K562 (cell line): ENCODE data around the gene TAF11. TPM values are rescaled to one million over a fixed set of nuclear protein-coding genes. Genes with fewer than 3 reads are reported as not detected.

Experiments used
- ATAC-seq: fragments of 200-7000 bp; cut with Tn5 transposase; 3 replicates; pipeline ENCODE4 v1.9.1; 2020; ENCODE audit warnings: moderate library complexity
- BruUV-seq: library from RNA; stranded (reverse); fragments of 400-500 nt; replicated peaks from 2 replicates; lab custom pipeline; 2021; lab: Mats Ljungman, UMichigan
- CTCF ChIA-PET: fragments of 300-600 bp; formaldehyde crosslinking; extraction: SDS; loops from one replicate; lab custom pipeline; 2021; ENCODE audit warnings: low intra/inter-chr PET ratio; lab: Yijun Ruan, JAX
- POLR2A ChIA-PET: fragments of 300-600, 350-650 bp; sonication (Branson Sonifier 250); formaldehyde crosslinking; extraction: SDS; loops from one replicate; lab custom pipeline; 2021; ENCODE audit warnings: antibody characterized with exemption, inconsistent platforms; lab: Yijun Ruan, JAX
- DNase-seq, 4 experiments: peaks; one replicate each; pipeline versions ENCODE4 v3.0.0 to v3.0.0-alpha.2; 2011 to 2018; ENCODE audit warnings: low spot score in 3 of 4, mixed read lengths in 3 of 4; ENCODE audit errors: extremely low read depth in 1 of 4
- FAIRE-seq: peaks from 2 replicates; lab custom pipeline; 2011; peaks lifted over from hg19 to GRCh38; lab: Jason Lieb, UNC
- H2AFZ ChIP-seq: 2 replicates; pipeline ENCODE4 v1.6.0; 2011; ENCODE audit warnings: low read depth, low read length, control low read depth, inconsistent platforms
- H3K27ac ChIP-seq: fragments of 200-600 bp; 3 replicates; pipeline ENCODE4 v1.8.0; 2011; ENCODE audit warnings: low read depth, mild to moderate bottlenecking, control low read depth, inconsistent platforms, low read length, moderate library complexity, mixed read lengths; ENCODE audit errors: extremely low read depth
- H3K27me3 ChIP-seq, 2 experiments: fragments of 300-600 bp in 1 of 2; 2 replicates in 1 of 2; 3 replicates in 1 of 2; pipeline versions ENCODE4 v1.6.0 to v1.8.0; 2011; ENCODE audit warnings: inconsistent platforms in 2 of 2, low read length in 2 of 2, mild to moderate bottlenecking in 1 of 2, mixed read lengths in 1 of 2, moderate library complexity in 1 of 2; ENCODE audit not compliant: control insufficient read depth in 2 of 2, insufficient read depth in 2 of 2
- H3K36me3 ChIP-seq: fragments of 300-600 bp; 3 replicates; pipeline ENCODE4 v1.8.0; 2011; ENCODE audit warnings: mild to moderate bottlenecking, low read length, inconsistent platforms; ENCODE audit not compliant: control insufficient read depth, insufficient read depth
- H3K4me1 ChIP-seq, 2 experiments: fragments of 200-600 bp in 1 of 2; replicated peaks in 1 of 2; 2 replicates in 1 of 2; 3 replicates in 1 of 2; pipeline versions ENCODE4 v1.5.1 to v1.8.0; 2011; ENCODE audit warnings: inconsistent platforms in 2 of 2, low read length in 2 of 2, mild to moderate bottlenecking in 1 of 2, mixed read lengths in 1 of 2, moderate library complexity in 1 of 2; ENCODE audit not compliant: control insufficient read depth in 2 of 2, insufficient read depth in 2 of 2
- H3K4me2 ChIP-seq: 2 replicates; pipeline ENCODE4 v1.6.1; 2011; ENCODE audit warnings: low read length, control low read depth, inconsistent platforms, mixed read lengths; ENCODE audit not compliant: insufficient read depth
- H3K4me3 ChIP-seq: fragments of 200-600 bp; sonication (generic), shearing (Covaris generic); 2 replicates; pipeline ENCODE4 v1.5.1; 2016; ENCODE audit warnings: control low read depth, inconsistent platforms
- H3K79me2 ChIP-seq: fragments of 200-600 bp; 3 replicates; pipeline ENCODE4 v1.8.0; 2011; ENCODE audit warnings: low read length, inconsistent platforms; ENCODE audit not compliant: control insufficient read depth, insufficient read depth
- H3K9ac ChIP-seq, 2 experiments: 2 replicates each; pipeline versions ENCODE4 v1.6.0 to v1.6.1; 2011; ENCODE audit warnings: low read depth in 2 of 2, low read length in 2 of 2, control low read depth in 1 of 2, inconsistent platforms in 1 of 2, mild to moderate bottlenecking in 1 of 2, mixed read lengths in 1 of 2; ENCODE audit not compliant: insufficient read depth in 1 of 2
- H3K9me1 ChIP-seq: one replicate; pipeline ENCODE4 v1.6.0; 2011; ENCODE audit warnings: inconsistent platforms, mild to moderate bottlenecking, low read length, moderate library complexity; ENCODE audit not compliant: control insufficient read depth, insufficient read depth
- H3K9me3 ChIP-seq: replicated peaks from 2 replicates; pipeline ENCODE4 v1.5.1; 2011; ENCODE audit warnings: low read depth, low read length, inconsistent platforms; ENCODE audit not compliant: control insufficient read depth, insufficient read depth
- H4K20me1 ChIP-seq: replicated peaks from 2 replicates; pipeline ENCODE4 v1.6.1; 2011; ENCODE audit warnings: low read length, inconsistent platforms, mixed read lengths; ENCODE audit not compliant: control insufficient read depth, insufficient read depth
- BRD4 ChIP-seq: fragments of 200-600 bp; sonication (generic); IDR thresholded peaks from 2 replicates; pipeline ENCODE4 v1.6.1; 2017; ENCODE audit warnings: inconsistent platforms
- CCAR2 ChIP-seq: fragments of 200-400 bp; formaldehyde crosslinking; IDR thresholded peaks from 2 replicates; pipeline ENCODE4 v1.6.1; 2017; ENCODE audit warnings: mild to moderate bottlenecking, low read depth, low read length
- MITF ChIP-seq: IDR thresholded peaks from 2 replicates; pipeline ENCODE4 v1.6.1; 2014; ENCODE audit warnings: antibody characterized with exemption
- NR2C1 ChIP-seq, 2 experiments: fragments of 450-650 bp; IDR thresholded peaks; 2 replicates each; pipeline ENCODE4 v1.6.1; 2017; ENCODE audit warnings: mild to moderate bottlenecking in 2 of 2, antibody characterized with exemption in 1 of 2, inconsistent platforms in 1 of 2, missing compliant biosample characterization in 1 of 2, missing genetic modification characterization in 1 of 2
- SPI1 ChIP-seq: IDR thresholded peaks from 2 replicates; pipeline ENCODE4 v1.6.1; 2011; ENCODE audit warnings: low read depth, low read length, control low read depth, borderline replicate concordance
- SREBF1 ChIP-seq: fragments of 150-350 bp; IDR thresholded peaks from 2 replicates; pipeline ENCODE4 v1.6.1; 2014; ENCODE audit warnings: antibody characterized with exemption, low read depth, low read length, borderline replicate concordance
- ZFP1 ChIP-seq: fragments of 450-650 bp; formaldehyde crosslinking; IDR thresholded peaks from 2 replicates; pipeline ENCODE4 v1.4.0; 2020; ENCODE audit warnings: mild to moderate bottlenecking, mixed read lengths
- ZFX ChIP-seq: sonication (generic); formaldehyde crosslinking; IDR thresholded peaks from 2 replicates; pipeline ENCODE4 v1.8.0; 2022; ENCODE audit warnings: mild to moderate bottlenecking, missing genetic modification reagents, moderate library complexity
- ZNF253 ChIP-seq: fragments of 250-450 bp; sonication (Bioruptor Pico); conservative IDR thresholded peaks from 2 replicates; pipeline ENCODE4 v1.6.1; 2021; ENCODE audit warnings: mild to moderate bottlenecking
- ZNF282 ChIP-seq: sonication (generic); formaldehyde crosslinking; IDR thresholded peaks from 2 replicates; pipeline ENCODE4 v1.8.1; 2023; ENCODE audit warnings: missing genetic modification reagents
- ZNF518B ChIP-seq: fragments of 250-450 bp; sonication (Bioruptor Pico); IDR thresholded peaks from 2 replicates; pipeline ENCODE4 v1.5.0; 2021; ENCODE audit warnings: mild to moderate bottlenecking, moderate library complexity
- WGBS: fragments of 100-300 bp; shearing (Covaris generic); methylation state at CpG from one replicate; pipeline ENCODE4 v1.1.6; 2016; ENCODE audit warnings: low coverage, mixed read lengths; ENCODE audit not compliant: insufficient coverage; ENCODE audit errors: missing lambda C conversion rate; 5-methylcytosine and 5-hydroxymethylcytosine counted together
- in situ Hi-C: fragments of 300-500 bp; cut with MboI; formaldehyde crosslinking; loops from 4 replicates; pipeline ENCODE4 v1.15.0; 2018; ENCODE audit warnings: inconsistent platforms, mixed read lengths
- intact Hi-C: fragments of 100-400 bp; cut with micrococcal nuclease; formaldehyde crosslinking; loops from 2 replicates; pipeline ENCODE4 v1.14.2; 2022
- polyA plus RNA-seq, 8 experiments: library from polyadenylated mRNA; depleted of rRNA in 4 of 8; stranded (reverse) in 5 of 8; unstranded in 3 of 8; fragments of >200 nt; fragmentation: Nextera tagmentation in 2 of 8; fragmentation: Illumina TruSeq in 1 of 8; extraction: Ambion mirVana in 2 of 8; extraction: Trizol in 1 of 8; gene quantifications; 2 replicates each; pipeline versions ENCODE4 v1.2.1 to v1.2.3, GENCODE V29; 2011 to 2014; ENCODE audit warnings: inconsistent platforms in 1 of 8, missing spikeins in 1 of 8
- total RNA-seq, 7 experiments: library from RNA; depleted of rRNA in 6 of 7; stranded (reverse); fragments of >200 nt in 6 of 7; fragmentation: Illumina TruSeq in 2 of 7; extraction: Trizol in 2 of 7; gene quantifications; 2 replicates each; pipeline versions ENCODE4 v1.2.1 to v1.2.3, GENCODE V29; 2011 to 2021; ENCODE audit warnings: low replicate concordance in 1 of 7

TAF11 gene
- total and polyA plus RNA-seq, 9 of the 15 experiments (the other 6 are each of a cell fraction or from before 2014, with no cell fraction given) = 40.9 to 91.9 (median 71.9) TPM

- H2AFZ ChIP-seq = no peak overlapping the region
- WGBS = 64% methylated on average over 4 of the region's 4 CpGs
- no peak overlapping the region for H3K9ac ChIP-seq
- no peak overlapping the region for H3K4me2 ChIP-seq
- DNase-seq (no peak), ATAC-seq (no peak), FAIRE-seq (no peak)
- in situ Hi-C loops (no loop called here), intact Hi-C loops (no loop called here)
- H3K4me1 ChIP-seq = no peaks in the 10 kb centered on the region
- H3K79me2 ChIP-seq = no peaks in the 10 kb centered on the region; the same call in 2 of the 3 replicates
- POLR2A ChIA-PET = no interaction called here
- no peaks in the 10 kb centered on the region for H4K20me1 ChIP-seq
- TF ChIP-seq SPI1 = no peak
- H3K27me3 ChIP-seq = no peaks in the 10 kb centered on the region
- H3K36me3 ChIP-seq = no peaks in the 10 kb centered on the region
- H3K4me3 ChIP-seq = no peak overlapping the region
- CTCF ChIA-PET = no interaction called here
- BruUV-seq = no TSS peak
- H3K9me3 ChIP-seq = no peaks in the 10 kb centered on the region
- no peaks in the 10 kb centered on the region for H3K9me1 ChIP-seq
- H3K27ac ChIP-seq = no peak overlapping the region
Measured at GRCh38 chr6:34916348-34916967, 28.6 kb upstream of the TAF11 start.

DNA sequence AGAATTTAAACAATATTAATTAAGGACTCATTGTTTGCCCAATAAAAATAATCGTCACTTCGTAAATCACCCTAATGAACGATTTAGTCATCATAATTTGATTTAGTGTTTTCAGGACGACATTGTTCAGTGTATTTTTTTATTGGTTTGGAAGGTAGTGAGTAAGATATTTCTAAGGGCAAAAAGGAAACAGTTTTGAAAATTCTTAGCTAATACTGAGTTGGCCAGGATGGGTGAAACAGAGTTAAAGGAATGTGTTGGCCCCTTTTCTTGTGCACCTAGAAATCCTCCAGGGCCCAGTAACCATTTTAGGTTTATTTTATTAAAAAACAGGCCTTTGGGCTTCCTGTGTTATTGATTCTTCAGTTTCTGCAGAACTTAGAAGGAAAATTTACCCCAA is 26.5 kb upstream of the TAF11 start:
- no peaks in the 10 kb centered on the region for H3K9me1 ChIP-seq
- ATAC-seq (no peak), DNase-seq (no peak), FAIRE-seq (no peak)
- no TSS peak for BruUV-seq
- in situ Hi-C loops = no loop called here
- no peak overlapping the region for H3K4me3 ChIP-seq
- intact Hi-C loops = no loop called here
- no peak overlapping the region for H3K9ac ChIP-seq
- ChIA-PET POLR2A (interaction anchor here (0.6 to 1.5 kb wide), 5 partner anchors 9 to 13 kb away, joined by 3 to 4 read pairs (median 3); no protein-coding TSS in a partner anchor), CTCF (no interaction called here)
- H3K4me2 ChIP-seq = no peak overlapping the region
- no peak overlapping the region for H2AFZ ChIP-seq
- H3K27me3 ChIP-seq = no peaks in the 10 kb centered on the region
- no peaks in the 10 kb centered on the region; the same call in 1 of the 2 replicates for H4K20me1 ChIP-seq
- 60% methylated on average over 4 of the region's 4 CpGs for WGBS
- no peaks in the 10 kb centered on the region; the same call in 2 of the 3 replicates for H3K79me2 ChIP-seq
- H3K4me1 ChIP-seq = no peaks in the 10 kb centered on the region
- no peak overlapping the region for H3K27ac ChIP-seq
- no peaks in the 10 kb centered on the region for H3K9me3 ChIP-seq
- no peaks in the 10 kb centered on the region for H3K36me3 ChIP-seq
- TF ChIP-seq ZNF518B (no peak), ZFP1 (CRISPR knock-in tag) (no peak), ZFX (CRISPR knock-in tag) (no peak), CCAR2 (no peak), ZNF282 (CRISPR knock-in tag) (no peak), NR2C1 (IDR thresholded peaks at IDR 0.05) (no peak), NR2C1 (tag; IDR thresholded peaks at IDR 0.05) (no peak), MITF (no peak), BRD4 (no peak), SREBF1 (no peak), ZNF253 (no peak)
